Hypothalamus (tissue), 51 donors: ENCODE results near the gene RAB5A.
"Not testable (repeated sequence)": the region's sequence is repeated elsewhere in the genome, so short reads cannot be mapped to it uniquely, and the experiment has no call there.

Experiments used
- DNase-seq, 51 donors: peaks; one replicate each; lab custom pipeline; 2025; lab: John Stamatoyannopoulos, UW

Gene RAB5A

GRCh38 chr3:19946832-19947548, at the start of gene RAB5A:
RAB5A (plus strand) TSS chr3:19947097; CDS start chr3:19950899, 3,802 bp downstream.
- DNase-seq = peak; percentile 64 to 97 (median 92)

GRCh38 chr3:19898721-19899120, 48.2 kb upstream of the RAB5A start:
- no peak for DNase-seq

- DNase-seq = no peak
Observed at GRCh38 chr3:19899264-19899663, 47.6 kb upstream of the RAB5A start.

- not testable (repeated sequence) for DNase-seq
Observed at GRCh38 chr3:19899833-19900232, 47.1 kb upstream of the RAB5A start.

GRCh38 chr3:19901337-19901736, 45.6 kb upstream of the RAB5A start:
- no peak for DNase-seq

GRCh38 chr3:19901918-19902317, 45.0 kb upstream of the RAB5A start:
- no peak for DNase-seq

- no peak for DNase-seq
Observed at GRCh38 chr3:19903649-19904048, 43.2 kb upstream of the RAB5A start.

GRCh38 chr3:19907523-19907922, 39.4 kb upstream of the RAB5A start:
- DNase-seq = no peak

- DNase-seq = no peak
Observed at GRCh38 chr3:19911452-19911851, 35.4 kb upstream of the RAB5A start.

GRCh38 chr3:19917167-19917566, 29.7 kb upstream of the RAB5A start:
- DNase-seq = no peak

GRCh38 chr3:19920401-19921080, 26.4 kb upstream of the RAB5A start:
- no peak for DNase-seq

GRCh38 chr3:19931180-19931692, 15.7 kb upstream of the RAB5A start:
- peak in 4 of 51 donors; percentile 1 to 7 (median 4) for DNase-seq

GRCh38 chr3:19931767-19932188, 15.1 kb upstream of the RAB5A start:
- no peak for DNase-seq

GRCh38 chr3:19932422-19932821, 14.5 kb upstream of the RAB5A start:
- DNase-seq = no peak

- no peak for DNase-seq
Observed at GRCh38 chr3:19934098-19934566, 12.8 kb upstream of the RAB5A start, which contains the start of gene EFHB. EFHB (minus strand) TSS chr3:19934217; CDS start chr3:19934018, 199 bp downstream.

- DNase-seq = no peak
Observed at GRCh38 chr3:19937459-19938294, 9.2 kb upstream of the RAB5A start.

GRCh38 chr3:19938295-19938627, 8.6 kb upstream of the RAB5A start:
- no peak for DNase-seq

GRCh38 chr3:19940643-19941042, 6.3 kb upstream of the RAB5A start:
- no peak for DNase-seq

- DNase-seq = no peak
Observed at GRCh38 chr3:19945534-19945933, 1.4 kb upstream of the RAB5A start.

GRCh38 chr3:19945969-19946831, 697 bp upstream of the RAB5A start:
- peak in 4 of 51 donors; percentile 14 to 59 (median 46) for DNase-seq
